ENCODE results near the gene XPO5. TPM values are rescaled to one million over a fixed set of nuclear protein-coding genes. Genes with fewer than 3 reads are reported as not detected.
"Not testable (repeated sequence)": the region's sequence is repeated elsewhere in the genome, so short reads cannot be mapped to it uniquely, and the experiment has no call there.

Gene XPO5
- total RNA-seq, 1 donor from 2014 or later: 32.4 TPM

GRCh38 chr6:43572015-43572414, 3.8 kb downstream of the XPO5 start:
- no peak for TF ChIP-seq CTCF (IDR thresholded peaks at IDR 0.05)
- no peaks in the 10 kb centered on the region for H3K27me3 Mint-ChIP-seq (ENCODE audit: low read depth)
- peaks cover 11% of the 10 kb centered on the region for H3K4me1 Mint-ChIP-seq (ENCODE audit: low read depth)
- no peak overlapping the region for H3K4me3 Mint-ChIP-seq (ENCODE audit: unreplicated experiment)
- H3K27ac Mint-ChIP-seq (ENCODE audit: unreplicated experiment): no peak overlapping the region
- DNase-seq (ENCODE audit: low spot score): no peak
- H3K36me3 Mint-ChIP-seq (ENCODE audit: low read depth): peaks cover 14% of the 10 kb centered on the region
- no peaks in the 10 kb centered on the region for H3K9me3 Mint-ChIP-seq (ENCODE audit: low read depth)

- TF ChIP-seq CTCF (IDR thresholded peaks at IDR 0.05): no peak
- Mint-ChIP-seq H3K27ac (ENCODE audit: unreplicated experiment) (peak overlapping the region; percentile 8), H3K4me1 (ENCODE audit: low read depth) (peaks cover 5% of the 10 kb centered on the region), H3K9me3 (ENCODE audit: low read depth) (no peaks in the 10 kb centered on the region), H3K36me3 (ENCODE audit: low read depth) (peaks cover 16% of the 10 kb centered on the region), H3K27me3 (ENCODE audit: low read depth) (no peaks in the 10 kb centered on the region), H3K4me3 (ENCODE audit: unreplicated experiment) (no peak overlapping the region)
- DNase-seq (ENCODE audit: low spot score): no peak
These were observed 4.9 kb downstream of the XPO5 start for GRCh38 chr6:43570876-43571441.

GRCh38 chr6:43559328-43559727, 16.5 kb downstream of the XPO5 start:
- no peaks in the 10 kb centered on the region for H3K27me3 Mint-ChIP-seq (ENCODE audit: low read depth)
- no peaks in the 10 kb centered on the region for H3K9me3 Mint-ChIP-seq (ENCODE audit: low read depth)
- TF ChIP-seq CTCF (IDR thresholded peaks at IDR 0.05): no peak
- peaks cover 39% of the 10 kb centered on the region for H3K36me3 Mint-ChIP-seq (ENCODE audit: low read depth)
- H3K27ac Mint-ChIP-seq (ENCODE audit: unreplicated experiment): no peak overlapping the region
- no peak for DNase-seq (ENCODE audit: low spot score)
- no peak overlapping the region for H3K4me3 Mint-ChIP-seq (ENCODE audit: unreplicated experiment)
- H3K4me1 Mint-ChIP-seq (ENCODE audit: low read depth): no peaks in the 10 kb centered on the region

GRCh38 chr6:43557620-43558019, 18.2 kb downstream of the XPO5 start:
- not testable (repeated sequence) for DNase-seq (ENCODE audit: low spot score); H3K27me3 Mint-ChIP-seq (ENCODE audit: low read depth); H3K9me3 Mint-ChIP-seq (ENCODE audit: low read depth); H3K27ac Mint-ChIP-seq (ENCODE audit: unreplicated experiment); H3K4me3 Mint-ChIP-seq (ENCODE audit: unreplicated experiment); H3K4me1 Mint-ChIP-seq (ENCODE audit: low read depth)
- H3K36me3 Mint-ChIP-seq (ENCODE audit: low read depth): peaks cover 43% of the 10 kb centered on the region

- no peak for DNase-seq (ENCODE audit: low spot score)
- no peaks in the 10 kb centered on the region for H3K9me3 Mint-ChIP-seq (ENCODE audit: low read depth)
- no peaks in the 10 kb centered on the region for H3K27me3 Mint-ChIP-seq (ENCODE audit: low read depth)
- peaks cover 40% of the 10 kb centered on the region for H3K36me3 Mint-ChIP-seq (ENCODE audit: low read depth)
- H3K27ac Mint-ChIP-seq (ENCODE audit: unreplicated experiment): no peak overlapping the region
- H3K4me1 Mint-ChIP-seq (ENCODE audit: low read depth): no peaks in the 10 kb centered on the region
- no peak for TF ChIP-seq CTCF (IDR thresholded peaks at IDR 0.05)
- H3K4me3 Mint-ChIP-seq (ENCODE audit: unreplicated experiment): no peak overlapping the region
These were observed 28.6 kb downstream of the XPO5 start for GRCh38 chr6:43547222-43547621.

GRCh38 chr6:43544461-43544860, 31.4 kb downstream of the XPO5 start:
- no peak for TF ChIP-seq CTCF (IDR thresholded peaks at IDR 0.05)
- no peak overlapping the region for H3K27ac Mint-ChIP-seq (ENCODE audit: unreplicated experiment)
- no peaks in the 10 kb centered on the region for H3K9me3 Mint-ChIP-seq (ENCODE audit: low read depth)
- H3K4me1 Mint-ChIP-seq (ENCODE audit: low read depth): no peaks in the 10 kb centered on the region
- H3K4me3 Mint-ChIP-seq (ENCODE audit: unreplicated experiment): no peak overlapping the region
- no peaks in the 10 kb centered on the region for H3K27me3 Mint-ChIP-seq (ENCODE audit: low read depth)
- no peak for DNase-seq (ENCODE audit: low spot score)
- H3K36me3 Mint-ChIP-seq (ENCODE audit: low read depth): peaks cover 37% of the 10 kb centered on the region
